Ureter (tissue), 1 donor: ENCODE data around the gene C5AR2. TPM values are rescaled to one million over a fixed set of nuclear protein-coding genes. Genes with fewer than 3 reads are reported as not detected.
"Not testable (repeated sequence)": the region's sequence is repeated elsewhere in the genome, so short reads cannot be mapped to it uniquely, and the experiment has no call there.

Experiments
- DNase-seq: peaks from one replicate; pipeline ENCODE4 v3.0.0-alpha.2; 2020; ENCODE audit warnings: low spot score
- total RNA-seq: library from RNA; stranded (reverse); gene quantifications from one replicate; pipeline ENCODE4 v1.2.4, GENCODE V29; 2023
- donor health status: DM: yes; HTN: yes; CAD: no.

The C5AR2 gene
- total RNA-seq, 1 donor from 2014 or later: 2.1 TPM

- DNase-seq: no peak
Measured at GRCh38 chr19:47323409-47323808, 8.6 kb upstream of the C5AR2 start.

GRCh38 chr19:47323872-47324271, 8.1 kb upstream of the C5AR2 start:
- DNase-seq: no peak

- DNase-seq: no peak
Measured at GRCh38 chr19:47324502-47324901, 7.5 kb upstream of the C5AR2 start.

GRCh38 chr19:47330466-47330869, 1.5 kb upstream of the C5AR2 start:
- no peak for DNase-seq

GRCh38 chr19:47331490-47331889, 485 bp upstream of the C5AR2 start:
- no peak for DNase-seq

- DNase-seq: not testable (repeated sequence)
Measured at GRCh38 chr19:47336765-47337718, 5.1 kb downstream of the C5AR2 start.

GRCh38 chr19:47339196-47339880, 7.4 kb downstream of the C5AR2 start:
- DNase-seq: no peak

- no peak for DNase-seq
Measured at GRCh38 chr19:47340477-47341208, 8.7 kb downstream of the C5AR2 start.

- DNase-seq: no peak
Measured at GRCh38 chr19:47341734-47342133, 9.8 kb downstream of the C5AR2 start.

- DNase-seq: no peak
Measured at GRCh38 chr19:47343194-47343802, 11.3 kb downstream of the C5AR2 start.

- DNase-seq: no peak
Measured at GRCh38 chr19:47344425-47344824, 12.4 kb downstream of the C5AR2 start.

GRCh38 chr19:47346024-47346423, 14.0 kb downstream of the C5AR2 start:
- DNase-seq: not testable (repeated sequence)

GRCh38 chr19:47348819-47349795, 17.1 kb downstream of the C5AR2 start, which contains the start of gene DHX34:
Gene DHX34, plus strand, starts transcription at chr19:47349315. Its CDS starts 3,716 bp downstream, at chr19:47353031.
- peak; percentile 99 for DNase-seq

- DNase-seq: no peak
Measured at GRCh38 chr19:47350630-47351029, 18.7 kb downstream of the C5AR2 start.

- no peak for DNase-seq
Measured at GRCh38 chr19:47351548-47351947, 19.6 kb downstream of the C5AR2 start.

- no peak for DNase-seq
Measured at GRCh38 chr19:47352095-47352494, 20.1 kb downstream of the C5AR2 start.

GRCh38 chr19:47353307-47353712, 21.3 kb downstream of the C5AR2 start:
- no peak for DNase-seq

GRCh38 chr19:47356900-47357299, 24.9 kb downstream of the C5AR2 start:
- DNase-seq: no peak

- DNase-seq: no peak
Measured at GRCh38 chr19:47357788-47358680, 26.1 kb downstream of the C5AR2 start.
